Activated T-helper 1 cell treated with anti-CD3 and anti-CD28 coated beads, Interleukin-2, amount 50 U/mL, for 16 hours (primary cell): Measurements from ENCODE around the gene ADIPOR2.
A peak's percentile ranks its signal among the peaks of the same experiment; 100 is the strongest.

ENCODE experiments used
- DNase-seq, 2 donors: peaks; one replicate each; pipeline ENCODE4 v3.0.0-alpha.2; 2020; ENCODE audit warnings: low read depth in 1 of 2, low spot score in 1 of 2

ADIPOR2 gene

DNA sequence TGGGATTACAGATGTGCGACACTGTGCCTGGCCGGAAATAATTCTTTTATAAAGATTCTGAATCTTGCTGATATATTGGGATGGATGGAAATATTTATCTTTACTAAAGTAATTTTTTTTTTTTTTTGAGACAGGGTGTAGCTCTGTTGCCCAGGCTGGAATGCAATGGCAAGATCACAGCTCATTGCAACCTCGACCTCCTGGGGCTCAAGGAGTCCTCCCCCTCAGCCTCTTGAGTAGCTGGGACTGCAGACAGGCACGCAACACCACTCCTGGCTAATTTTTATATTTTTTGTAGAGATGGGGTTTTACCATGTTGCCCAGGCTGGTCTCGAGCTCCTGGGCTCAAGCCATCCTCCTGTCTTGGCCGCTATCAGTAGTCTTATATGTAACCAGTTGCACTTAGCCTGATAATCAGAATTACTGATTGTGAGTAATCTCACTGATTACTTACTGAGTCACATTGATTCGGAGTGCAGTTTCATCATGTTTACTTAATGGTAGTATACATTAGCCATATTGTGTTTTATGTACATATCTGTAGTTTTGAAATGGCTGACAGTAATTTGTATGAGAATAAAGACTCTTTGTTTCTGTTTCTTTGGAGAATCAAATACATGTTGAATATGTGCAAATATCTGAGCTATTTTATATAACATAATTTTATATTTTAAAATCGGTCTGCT is 79.1 kb downstream of the ADIPOR2 start:
- DNase-seq: no peak

DNA sequence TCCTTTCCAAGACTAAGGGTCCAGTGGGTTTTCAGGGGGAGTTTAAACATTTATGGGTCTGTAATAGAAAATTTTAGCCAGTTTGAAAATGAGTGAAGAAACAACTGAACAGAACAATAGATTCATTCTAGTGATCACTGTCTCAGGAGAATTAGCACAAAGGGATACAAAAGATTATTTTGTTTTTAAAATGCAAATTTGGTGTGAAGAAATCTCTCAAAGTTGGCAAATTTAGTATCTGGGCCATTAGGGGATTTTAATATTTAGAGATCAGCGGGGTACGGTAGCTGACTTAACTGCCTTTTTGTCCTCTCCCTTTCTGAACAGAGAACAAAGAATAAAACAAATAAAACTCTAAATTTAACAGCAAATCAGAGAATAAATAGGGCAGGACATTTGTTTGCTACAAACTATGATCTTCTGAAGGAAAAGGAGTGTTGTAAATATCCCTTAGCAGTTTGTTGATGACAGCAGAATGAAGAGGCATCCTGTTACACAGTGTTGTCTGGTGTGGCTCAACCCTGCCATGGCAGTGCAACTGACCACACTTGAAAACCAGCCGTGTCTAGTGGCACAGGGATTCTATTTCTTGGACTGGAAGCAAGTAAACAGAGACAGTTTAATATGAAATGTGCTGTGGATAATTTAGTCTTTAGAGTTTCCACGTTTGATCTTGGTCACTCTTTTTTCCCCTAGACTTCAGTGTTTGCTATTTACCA is 83.2 kb downstream of the ADIPOR2 start:
- DNase-seq: no peak

DNA sequence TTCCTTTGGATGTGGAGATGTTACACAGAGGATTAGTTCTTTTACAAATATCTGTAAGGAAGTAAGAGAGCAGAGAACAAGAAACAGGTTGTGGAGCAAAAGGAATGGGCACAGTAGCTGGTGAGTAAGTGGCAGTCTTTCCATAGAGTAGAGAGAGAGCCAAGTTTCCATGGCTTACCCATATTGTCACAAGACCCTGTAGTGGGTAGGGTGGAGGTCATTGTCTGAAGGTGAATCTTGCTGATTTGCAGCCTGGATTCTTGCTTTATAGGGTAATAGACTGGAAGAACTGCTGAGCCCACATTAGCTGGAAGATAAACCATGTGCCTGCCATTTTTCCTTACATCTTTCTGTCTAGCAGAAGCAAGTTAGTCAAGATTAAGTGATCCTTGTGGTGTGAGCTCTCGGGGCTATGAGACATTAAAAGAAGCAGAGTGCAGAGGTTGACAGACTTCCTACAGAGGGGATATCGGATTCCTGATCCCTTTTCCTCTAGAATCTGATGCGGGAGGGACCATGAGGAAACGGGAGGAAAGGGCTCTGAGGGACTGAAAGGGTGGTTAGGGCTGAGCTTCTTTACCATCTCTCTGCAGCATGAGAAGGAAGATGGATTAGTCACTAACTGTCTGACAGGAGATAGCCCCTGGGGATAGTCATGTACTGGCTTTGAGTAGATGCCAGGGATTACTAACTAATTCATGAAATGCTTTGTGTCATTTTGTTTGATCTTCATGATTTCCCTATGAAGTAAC is 85.5 kb downstream of the ADIPOR2 start:
- no peak for DNase-seq

DNA sequence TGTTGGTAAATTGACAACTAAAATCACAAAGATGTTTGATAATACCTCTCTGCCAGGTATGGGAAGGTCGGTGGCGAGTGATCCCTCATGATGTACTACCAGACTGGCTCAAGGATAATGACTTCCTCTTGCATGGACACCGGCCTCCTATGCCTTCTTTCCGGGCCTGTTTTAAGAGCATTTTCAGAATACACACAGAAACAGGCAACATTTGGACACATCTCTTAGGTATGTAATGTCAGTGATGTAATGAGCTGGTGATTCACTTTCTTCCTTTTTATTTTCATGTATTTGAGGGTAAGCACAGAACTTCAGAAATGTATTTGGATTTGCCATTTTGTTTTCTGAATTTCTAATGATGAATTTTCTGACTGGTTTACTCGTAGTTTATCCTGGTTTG is 86.9 kb downstream of the ADIPOR2 start:
- DNase-seq: no peak

DNA sequence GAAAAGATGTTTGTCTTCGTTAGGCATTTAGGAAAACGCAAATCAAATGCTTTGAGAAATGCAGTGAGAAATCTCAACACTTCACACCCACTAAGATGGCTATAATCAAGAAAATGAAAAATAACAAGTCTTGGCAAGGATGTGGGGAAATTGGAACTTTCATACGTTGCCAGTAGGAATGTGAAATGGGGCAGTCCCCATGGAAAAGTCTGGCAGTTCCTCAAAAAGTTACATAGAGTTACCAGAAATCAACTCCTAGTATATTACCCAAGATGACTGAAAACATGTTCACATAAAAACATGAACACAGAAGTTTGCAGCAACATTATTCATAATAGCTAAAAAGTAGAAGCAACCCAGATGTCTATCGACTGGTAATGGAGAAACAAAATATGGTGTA is 88.0 kb downstream of the ADIPOR2 start:
- no peak for DNase-seq

DNA sequence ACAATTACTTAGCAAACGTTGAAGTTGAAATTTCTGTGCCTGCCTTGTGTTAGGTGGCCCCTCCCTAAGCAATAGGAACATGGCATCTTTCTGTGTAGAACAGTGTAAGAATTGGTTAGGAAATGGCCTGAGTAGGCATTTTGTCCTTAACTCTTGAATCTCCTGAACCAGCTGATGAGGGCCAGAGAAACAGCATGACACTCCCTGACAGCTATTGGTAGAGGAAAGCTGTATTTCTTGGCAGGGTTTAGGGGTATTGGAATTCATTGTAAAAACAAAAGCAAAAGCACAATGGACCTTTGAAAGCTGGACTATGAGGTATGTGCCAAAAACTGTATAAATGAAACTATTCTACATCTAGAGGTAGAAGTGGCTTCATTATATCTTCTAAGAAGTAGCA is 88.9 kb downstream of the ADIPOR2 start:
- DNase-seq: no peak

DNA sequence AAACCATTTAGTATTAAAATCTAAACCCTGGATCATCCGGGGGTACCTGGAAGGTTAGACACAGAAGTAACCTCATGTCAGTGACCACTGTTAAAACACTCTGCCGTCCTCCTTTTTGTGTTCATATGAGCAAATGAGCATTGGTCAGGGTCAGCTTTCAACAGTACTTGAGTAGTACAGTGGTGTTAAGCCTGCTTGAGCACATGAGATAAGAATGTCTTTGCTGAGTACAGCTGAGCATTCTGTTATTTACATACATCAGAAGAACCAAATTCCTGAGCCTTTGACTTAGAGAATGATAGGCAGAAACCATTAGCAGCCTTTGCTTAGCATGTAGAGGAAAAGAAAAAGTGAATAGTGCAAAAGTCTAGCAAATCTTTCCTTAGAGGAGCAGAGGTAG is 90.9 kb downstream of the ADIPOR2 start:
- DNase-seq: no peak

DNA sequence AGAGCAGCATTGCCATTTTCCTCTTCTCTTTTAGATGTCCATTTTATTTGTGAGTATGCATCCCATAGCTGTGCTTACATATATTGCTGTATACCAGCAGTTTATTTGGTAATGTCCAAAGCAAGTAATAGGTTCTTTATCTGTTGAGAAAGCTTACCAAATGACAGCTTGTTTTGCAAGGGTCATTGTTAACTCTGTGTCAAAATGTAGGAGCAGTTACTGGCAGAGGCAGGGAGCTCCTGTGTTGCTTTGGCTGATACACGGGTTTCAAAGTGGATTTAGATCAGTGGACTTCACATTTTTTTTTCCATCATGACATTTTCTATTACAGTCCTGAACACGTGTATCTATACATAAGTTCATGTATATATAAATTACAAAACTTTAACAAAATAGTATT is 91.3 kb downstream of the ADIPOR2 start:
- no peak for DNase-seq

DNA sequence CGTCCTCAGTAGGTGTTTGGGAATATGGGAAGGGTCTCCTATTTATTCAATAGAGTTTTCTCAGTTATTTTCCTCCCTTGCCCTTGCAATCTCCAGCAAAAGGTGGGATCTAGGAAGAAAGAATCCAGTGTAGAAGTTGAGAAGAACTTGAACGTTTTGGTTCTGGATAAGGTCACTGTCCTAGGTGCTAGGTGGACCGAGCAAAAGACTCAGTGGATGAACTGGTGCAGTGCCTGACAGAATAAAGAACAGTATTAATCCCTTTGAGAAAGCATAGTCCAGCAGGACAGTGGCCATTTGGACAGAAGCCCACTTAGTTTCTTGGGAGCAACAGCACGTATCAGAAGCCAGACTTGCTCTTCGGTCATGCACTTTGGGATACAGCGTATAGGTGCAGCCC is 96.8 kb downstream of the ADIPOR2 start:
- DNase-seq: no peak

DNA sequence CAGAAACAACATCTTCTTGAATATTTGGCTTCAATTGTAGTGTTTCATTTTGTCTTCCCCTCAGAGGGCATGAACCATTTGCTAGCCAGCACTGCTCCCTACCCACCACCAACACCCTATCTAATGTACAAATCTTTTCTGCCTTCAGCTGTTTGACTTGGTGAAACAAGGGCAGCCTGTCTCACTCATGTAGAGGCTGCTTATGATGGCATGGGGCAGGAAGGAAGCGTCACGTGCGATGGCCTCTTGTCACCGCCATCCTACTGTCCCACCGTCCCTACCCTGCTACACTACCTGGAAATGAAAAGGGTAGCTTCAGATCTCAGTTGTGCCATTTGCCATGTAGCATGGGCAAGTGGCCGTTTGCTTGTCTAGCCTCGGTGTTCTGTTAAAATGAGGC is 99.6 kb downstream of the ADIPOR2 start:
- no peak for DNase-seq

DNA sequence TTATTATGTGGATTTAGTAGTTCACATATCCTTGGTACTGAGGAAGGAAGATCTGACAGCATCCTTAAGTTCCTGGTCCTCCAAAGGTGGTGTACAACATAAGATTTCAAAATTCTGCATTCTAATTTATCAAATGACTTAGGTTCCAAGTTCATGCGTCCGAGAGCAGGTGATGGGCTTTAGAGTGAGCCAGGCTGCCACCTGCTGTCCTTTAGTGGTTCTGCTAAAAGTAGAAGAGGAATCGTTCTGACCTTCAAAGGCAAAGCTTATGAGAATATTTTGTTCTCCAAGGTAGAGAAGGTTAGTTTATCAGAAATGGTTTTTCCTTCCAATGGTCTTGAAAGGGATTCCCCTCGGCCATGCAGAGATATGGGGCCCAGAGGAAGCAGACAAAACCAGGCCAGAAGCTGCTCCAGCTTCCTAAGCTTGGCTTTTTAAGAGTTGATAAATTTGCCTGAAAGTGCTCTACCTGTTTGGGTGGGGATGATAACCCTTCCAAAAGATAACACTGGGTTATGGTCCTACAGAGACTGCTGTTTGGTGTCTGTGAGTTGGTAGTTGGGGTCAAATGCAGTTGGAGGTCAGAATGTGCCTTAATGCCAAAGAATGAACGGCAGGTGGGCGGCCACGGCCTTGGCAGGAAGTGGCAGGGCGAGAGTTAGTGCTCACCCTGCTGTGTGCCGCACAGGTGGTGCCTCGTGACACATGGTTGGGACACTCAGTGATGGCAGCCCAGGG is 100.4 kb downstream of the ADIPOR2 start:
- peak in 1 of 2 donors; percentile 37 for DNase-seq

DNA sequence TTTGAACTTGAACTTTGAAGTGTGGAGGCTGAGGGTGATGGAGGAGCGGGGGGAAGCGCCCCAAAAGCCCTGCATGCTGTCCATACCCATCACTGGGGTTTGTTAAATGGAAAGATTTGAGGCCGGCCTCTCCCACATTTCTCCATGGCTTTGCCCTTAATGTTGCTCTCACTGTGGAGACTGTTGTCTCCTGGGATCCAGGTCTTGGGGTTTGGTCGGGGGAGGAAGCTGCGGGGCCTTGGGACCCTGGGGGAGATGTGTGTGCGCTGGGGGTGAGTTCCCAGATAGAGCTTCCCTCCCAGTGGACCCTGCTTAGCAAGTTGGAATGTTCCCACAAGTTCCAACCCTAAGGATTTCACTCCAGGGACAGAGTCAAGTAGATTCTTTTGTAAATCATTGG is 101.5 kb downstream of the ADIPOR2 start:
- DNase-seq: no peak

DNA sequence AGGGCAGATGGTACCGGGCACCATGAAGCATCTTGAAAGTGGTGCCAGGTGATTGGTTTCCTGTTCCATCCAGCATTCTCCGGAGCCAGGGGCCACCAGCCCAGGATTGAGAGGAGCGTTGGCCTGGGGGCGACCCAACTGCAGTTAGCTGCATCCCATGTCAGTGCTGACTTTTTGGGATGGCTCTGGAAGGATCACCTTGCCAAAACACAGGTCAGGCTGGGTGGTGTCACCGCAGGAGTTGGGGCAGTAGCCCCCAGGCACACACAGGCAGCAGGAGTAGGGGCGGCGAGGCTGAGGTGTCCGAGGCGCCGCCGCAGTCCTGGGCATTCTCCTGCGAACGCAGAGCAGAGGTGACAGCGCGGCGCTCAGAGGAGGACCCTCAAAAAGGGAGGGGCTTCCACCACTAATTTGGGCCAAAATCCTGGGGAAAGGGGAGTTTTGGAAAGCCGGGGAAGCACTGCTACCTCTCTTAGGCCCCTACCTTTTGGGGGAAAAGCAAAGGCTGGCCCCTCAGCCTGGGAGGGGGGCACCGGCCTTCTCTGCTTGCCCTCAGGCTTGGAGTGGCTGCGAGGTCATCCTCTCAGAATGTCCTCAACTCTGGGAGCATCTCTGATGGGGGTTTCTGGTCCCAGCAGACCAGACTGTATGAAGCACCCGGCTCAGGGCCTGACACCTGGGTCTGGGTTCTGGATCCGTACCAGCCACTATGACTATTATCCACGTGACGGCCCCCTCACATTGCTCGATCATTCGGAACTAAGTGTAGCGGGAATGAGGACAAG is 102.7 kb downstream of the ADIPOR2 start:
- no peak for DNase-seq

DNA sequence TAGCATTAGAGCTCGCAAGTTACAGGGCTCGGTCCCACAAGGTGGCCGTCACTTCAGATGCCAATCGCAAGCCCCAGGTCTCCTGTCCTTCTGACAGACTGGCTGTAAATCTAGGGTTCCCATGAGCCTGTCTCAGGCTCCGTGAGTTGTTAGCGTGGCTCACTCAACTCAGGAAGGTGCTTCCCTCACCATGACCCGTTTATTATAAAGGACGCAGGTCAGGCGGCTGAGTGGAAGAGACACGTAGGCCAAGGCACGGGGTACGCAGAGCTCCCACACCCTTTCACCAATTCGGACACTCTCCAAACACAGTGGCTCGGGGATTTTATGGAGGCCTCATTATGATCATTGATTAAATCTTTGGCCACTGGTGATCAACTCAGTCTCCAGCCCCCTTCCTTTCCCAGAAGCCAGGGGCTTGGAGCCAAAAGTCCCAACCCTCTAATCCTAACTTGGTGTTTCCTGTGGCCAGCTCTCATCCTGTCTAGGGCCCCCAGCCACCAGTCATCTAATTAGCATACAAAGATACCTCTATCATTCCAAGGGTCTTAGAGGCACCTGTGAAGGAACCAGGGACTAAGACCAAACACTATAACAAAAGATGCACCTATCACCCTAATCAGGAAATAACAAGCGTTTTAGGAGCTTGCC is 103.7 kb downstream of the ADIPOR2 start:
- no peak for DNase-seq

DNA sequence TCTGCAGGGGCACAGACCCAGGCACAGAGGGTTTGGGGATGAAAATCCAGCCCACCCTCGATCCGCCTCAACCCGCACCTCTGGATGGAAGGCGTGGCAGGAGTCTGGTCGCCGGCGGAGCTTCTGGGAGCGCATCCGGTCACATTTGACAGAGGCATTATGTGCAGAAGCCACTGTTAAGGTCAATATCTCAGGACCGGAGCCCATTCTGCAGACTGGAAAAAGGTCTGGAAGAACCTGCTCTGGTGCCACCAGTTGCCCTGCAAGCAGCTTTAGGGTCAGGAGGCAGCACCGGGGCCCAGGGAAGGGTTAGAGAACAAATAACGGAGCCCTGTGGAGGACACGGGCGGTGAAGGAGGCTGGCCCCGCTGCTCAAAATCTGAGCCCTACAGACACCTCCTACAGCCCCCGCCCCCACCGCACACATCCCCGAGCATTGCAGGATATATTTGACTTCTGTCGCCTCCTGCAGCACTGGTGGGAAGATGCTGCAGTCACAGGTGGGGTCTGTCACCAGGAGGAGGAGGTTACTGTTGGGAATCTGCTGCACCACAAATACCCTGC is 104.4 kb downstream of the ADIPOR2 start:
- no peak for DNase-seq

DNA sequence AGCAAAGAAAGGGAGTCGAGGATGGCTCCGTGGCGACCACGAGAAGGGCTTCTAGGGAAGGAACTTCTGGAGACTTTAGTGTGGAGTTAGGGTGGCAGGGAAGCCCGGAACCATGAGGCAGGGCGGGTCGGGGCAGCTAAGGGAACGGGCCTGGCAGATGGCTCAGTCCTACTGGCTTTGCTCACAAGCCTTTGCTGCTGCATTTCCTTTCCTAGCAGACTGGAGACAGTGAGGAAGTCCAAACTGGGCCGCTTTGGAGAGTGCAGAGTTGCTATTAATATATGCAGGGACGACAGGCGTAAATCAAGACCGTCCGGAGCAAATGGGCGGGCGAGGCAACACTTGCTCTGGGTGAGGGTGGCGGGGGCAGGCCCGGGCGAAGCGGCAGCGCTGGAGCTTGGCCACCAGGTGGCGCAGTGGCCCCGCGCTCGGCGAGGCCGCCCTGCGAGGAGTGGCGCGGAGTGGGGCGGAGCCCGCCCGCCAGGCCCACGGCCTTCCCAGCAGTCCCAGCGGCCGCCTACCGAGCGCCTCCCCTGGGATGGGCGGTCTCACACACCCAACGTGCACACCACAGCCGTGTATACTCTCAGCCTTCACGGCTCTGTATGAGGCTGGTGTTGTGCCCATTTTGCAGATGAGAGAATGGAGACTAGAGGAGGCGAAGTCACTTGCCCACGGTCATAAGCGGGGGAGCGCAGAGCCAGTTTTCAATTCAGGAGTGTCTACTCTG is 105.1 kb downstream of the ADIPOR2 start:
- DNase-seq: peak; percentile 87 to 93

DNA sequence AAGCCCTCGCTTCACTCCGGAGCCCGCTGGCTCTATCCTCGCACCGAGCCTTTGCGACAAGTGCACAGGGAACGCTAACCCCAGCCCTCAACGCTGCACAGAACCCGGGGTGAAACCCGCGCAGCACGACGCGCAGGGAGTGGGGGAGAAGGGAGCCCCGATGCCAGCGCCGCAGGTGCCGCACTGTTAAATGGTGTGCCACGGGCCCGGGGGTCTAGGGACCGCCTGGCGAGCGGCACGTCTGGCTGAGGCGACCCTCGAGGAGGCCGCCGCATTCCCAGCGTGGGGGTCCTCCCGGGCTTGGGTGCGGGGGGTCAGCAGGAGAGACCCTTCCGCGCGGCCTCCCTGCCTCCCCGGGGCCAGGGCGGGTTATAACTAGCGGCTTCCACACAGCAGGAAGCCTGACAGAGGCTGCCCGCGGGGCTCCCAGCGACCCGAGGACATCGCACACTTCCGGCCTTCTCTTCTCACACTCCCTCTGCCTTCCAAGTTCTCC is 105.7 kb downstream of the ADIPOR2 start:
- peak; percentile 26 to 28 for DNase-seq

DNA sequence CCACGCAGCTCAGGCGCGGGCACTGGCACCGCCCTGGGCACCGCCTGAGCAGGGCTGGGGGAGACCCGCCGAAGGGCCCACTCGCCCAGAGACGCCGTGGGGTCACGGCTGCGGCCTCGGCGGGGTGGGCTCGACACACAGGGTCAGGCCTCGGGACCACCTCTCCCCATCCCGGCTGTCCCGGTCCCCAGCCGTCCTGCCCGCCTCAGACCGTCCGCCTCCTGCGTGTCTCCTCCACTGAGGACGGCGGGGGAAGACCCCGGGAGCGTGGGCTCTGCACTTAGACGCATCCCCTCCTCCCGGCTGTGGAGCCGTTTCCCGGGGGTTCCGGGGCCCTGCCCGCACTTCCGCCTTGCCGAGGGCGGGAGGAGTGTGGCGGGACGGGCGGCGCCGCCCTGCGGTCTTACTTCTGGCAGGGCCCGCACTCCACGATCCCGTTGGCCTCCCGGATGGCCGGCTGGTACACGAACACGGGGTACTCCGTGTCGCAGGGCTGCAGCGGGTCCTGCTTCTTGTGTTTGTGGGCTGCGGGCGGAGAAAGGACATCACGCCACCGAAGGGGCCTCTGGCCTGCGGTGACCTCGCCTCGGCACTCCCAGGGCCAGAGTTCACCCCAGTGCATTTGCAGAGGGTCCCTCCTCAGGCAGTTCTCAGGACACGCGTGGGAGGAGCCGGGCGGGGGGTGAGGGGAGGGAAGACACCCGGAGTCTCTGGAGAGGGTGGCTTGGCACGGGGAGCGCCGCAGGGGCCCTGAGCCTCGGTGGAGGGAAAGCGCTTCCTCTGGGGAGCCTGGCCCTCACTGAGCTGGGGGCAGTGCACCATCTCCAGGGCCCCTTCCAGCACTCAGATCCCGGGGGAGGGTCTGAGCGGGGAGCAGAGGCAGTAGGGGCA is 106.4 kb downstream of the ADIPOR2 start:
- DNase-seq: peak; percentile 32 to 44
